ENCODE data around the gene SYNJ2. TPM values are rescaled to one million over a fixed set of nuclear protein-coding genes. Genes with fewer than 3 reads are reported as not detected.

SYNJ2 gene
- total RNA-seq, 1 donor from 2014 or later = 15.4 TPM

GRCh38 chr6:158026901-158027589 lies 45.4 kb downstream of the SYNJ2 start:
- DNase-seq = no peak

DNA sequence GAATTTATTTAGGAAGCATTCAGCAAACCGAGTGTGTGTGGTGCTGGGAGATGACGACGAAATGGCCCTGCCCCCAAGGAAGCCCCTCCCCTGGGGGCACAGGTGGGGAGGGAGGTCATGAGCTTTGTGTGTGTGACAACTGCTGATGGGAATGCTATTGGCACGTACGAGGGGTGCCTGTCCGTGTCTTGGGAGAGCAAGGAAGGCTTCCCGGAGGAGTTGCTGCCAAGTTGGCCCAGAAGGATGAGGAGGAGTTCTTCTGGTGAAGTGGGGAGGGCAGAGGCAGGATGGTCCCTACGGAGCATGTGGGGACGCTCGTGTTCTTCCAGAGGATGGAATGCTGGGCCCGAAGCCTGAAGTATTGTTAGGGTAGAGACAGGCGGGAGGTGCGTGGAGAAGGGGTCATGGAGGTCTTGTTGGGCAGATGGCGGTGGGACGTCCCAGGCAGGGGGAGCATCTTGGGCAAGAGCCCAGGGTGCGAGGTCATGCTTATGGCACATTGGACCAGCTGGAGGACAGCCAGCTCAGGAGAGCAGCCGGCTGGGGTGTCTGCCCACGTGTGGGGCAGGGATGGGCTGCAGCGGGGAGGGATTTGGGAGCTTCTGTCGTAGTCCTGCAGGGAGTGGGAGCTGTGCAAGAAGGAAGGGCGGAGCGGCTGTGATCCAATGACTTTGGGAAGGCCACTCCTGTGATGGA lies 46.1 kb downstream of the SYNJ2 start:
- no peak for DNase-seq

GRCh38 chr6:158028421-158028820 lies 46.8 kb downstream of the SYNJ2 start:
- DNase-seq = no peak

GRCh38 chr6:158028876-158029275 lies 47.2 kb downstream of the SYNJ2 start:
- DNase-seq = no peak

- DNase-seq = no peak
Measured at GRCh38 chr6:158029668-158030230, 48.1 kb downstream of the SYNJ2 start.

DNA sequence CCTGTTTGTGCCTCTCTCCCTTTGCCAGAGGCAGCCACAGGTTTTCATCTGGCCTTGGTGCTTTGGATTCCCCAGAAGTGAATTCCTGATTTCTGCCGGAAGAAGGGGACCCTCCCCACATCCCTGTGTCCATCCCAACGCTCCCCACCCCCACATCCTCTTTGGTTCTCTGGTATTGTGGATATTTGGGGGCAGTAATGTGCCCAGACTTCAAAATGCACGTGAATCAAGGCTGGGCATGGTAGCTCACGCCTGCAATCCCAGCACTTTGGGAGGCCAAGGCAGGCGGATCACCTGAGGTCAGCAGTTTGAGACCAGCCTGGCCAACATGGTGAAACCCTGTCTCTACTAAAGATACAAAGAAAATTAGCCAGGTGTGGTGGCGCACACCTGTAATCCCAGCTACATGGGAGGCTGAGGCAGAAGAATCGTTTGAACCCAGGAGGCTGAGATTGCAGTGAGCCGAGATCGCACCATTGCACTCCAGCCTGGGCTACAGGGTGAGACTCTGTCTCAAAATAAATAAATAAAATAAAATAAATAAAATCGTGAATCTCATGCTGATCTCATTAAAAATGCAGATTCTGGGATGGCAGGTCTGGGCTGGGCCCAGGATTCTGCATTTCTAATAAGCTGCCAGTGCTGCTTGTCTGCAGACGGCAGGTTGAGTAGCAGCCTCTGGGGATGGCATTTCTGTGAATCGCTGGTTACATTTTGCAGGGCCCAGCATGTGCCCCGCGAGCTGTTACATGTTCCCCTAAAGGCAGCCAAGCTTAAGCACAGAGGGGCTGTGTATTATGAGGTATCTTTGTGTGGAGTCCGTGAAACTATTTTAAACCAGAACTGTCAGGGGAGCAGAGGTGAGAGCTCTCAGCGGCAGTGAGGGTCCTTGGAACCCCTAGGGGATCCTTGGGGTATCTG lies 49.0 kb downstream of the SYNJ2 start:
- DNase-seq = no peak

GRCh38 chr6:158031381-158032353 lies 50.0 kb downstream of the SYNJ2 start:
- no peak for DNase-seq

DNA sequence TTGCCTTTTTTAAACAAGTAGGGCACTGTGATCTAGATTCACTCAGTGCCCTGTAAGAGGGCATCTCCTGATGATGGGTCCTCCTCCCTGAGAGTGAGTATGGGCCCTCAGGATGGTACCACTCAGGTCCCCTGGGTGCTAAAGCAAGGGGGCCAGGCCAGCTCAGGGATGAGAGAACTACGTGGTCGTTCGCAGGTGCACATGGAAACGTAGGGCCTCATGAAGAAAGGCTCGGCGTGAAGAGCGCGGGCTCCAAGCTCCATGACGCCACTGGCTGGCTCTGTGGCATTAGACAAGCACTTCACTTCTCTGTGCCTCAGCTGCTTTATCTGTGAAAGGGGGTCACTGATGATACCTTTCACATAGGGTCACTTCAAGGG lies 50.7 kb downstream of the SYNJ2 start:
- DNase-seq = no peak

- no peak for DNase-seq
Measured at GRCh38 chr6:158033077-158033750, 51.6 kb downstream of the SYNJ2 start.

- DNase-seq = no peak
Measured at GRCh38 chr6:158033751-158034702, 52.4 kb downstream of the SYNJ2 start.

DNA sequence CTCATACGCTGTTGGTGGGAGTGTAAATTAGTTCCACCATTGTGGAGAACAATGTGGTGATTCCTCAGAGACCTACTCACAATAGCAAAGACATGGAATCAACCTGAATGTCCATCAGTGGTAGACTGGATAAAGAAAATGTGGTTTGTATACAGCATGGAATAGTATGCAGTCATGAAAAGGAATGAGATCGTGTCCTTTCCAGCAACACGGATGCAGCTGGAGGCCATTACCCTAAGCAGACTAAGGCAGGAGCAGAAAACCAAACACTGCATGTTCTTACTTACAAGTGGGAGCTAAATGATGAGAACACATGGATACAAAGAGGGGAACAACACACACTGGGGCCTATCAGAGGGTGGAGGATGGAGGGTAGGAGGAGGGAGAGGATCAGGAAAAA lies 54.6 kb downstream of the SYNJ2 start:
- no peak for DNase-seq

DNA sequence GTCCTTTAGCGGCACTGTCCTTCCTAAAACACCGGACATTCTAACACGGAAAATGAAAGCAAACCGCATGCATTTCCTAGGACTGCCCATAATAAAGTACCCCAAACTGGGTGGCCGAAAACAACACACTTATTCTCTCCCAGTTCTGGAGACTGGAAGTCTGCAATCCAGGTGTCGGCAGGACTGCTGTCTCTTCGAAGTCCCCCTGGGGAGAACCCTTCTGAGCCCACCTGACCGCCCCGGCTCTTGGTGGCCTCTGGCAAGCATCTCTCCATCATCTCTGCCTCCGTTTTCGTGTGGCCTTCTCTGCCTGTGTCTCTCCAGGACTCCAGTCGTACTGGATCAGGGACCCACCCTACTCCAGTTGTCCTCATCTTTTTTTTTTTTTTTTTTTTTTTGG lies 55.4 kb downstream of the SYNJ2 start:
- no peak for DNase-seq

DNA sequence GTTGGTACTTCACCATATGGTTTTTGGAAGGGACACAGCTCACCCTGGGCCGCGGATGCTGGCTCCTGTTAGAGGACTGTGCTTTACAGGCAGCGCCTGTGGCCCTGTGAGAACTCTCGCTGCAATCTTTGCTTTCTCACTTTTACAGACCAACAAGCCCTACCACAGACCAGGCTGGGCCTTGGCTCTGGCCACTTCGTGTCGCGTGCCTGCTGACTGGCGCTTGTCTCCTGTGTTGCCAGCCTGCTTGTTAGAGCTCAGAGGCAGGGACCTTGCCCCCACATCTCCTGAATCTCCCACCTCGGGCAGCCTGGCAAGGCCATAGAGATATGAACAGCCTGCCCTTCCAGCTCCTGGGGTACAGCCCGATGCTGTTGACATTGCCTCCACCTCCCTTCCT lies 56.1 kb downstream of the SYNJ2 start:
- DNase-seq = no peak

GRCh38 chr6:158038291-158039177 lies 56.9 kb downstream of the SYNJ2 start:
- no peak for DNase-seq

DNA sequence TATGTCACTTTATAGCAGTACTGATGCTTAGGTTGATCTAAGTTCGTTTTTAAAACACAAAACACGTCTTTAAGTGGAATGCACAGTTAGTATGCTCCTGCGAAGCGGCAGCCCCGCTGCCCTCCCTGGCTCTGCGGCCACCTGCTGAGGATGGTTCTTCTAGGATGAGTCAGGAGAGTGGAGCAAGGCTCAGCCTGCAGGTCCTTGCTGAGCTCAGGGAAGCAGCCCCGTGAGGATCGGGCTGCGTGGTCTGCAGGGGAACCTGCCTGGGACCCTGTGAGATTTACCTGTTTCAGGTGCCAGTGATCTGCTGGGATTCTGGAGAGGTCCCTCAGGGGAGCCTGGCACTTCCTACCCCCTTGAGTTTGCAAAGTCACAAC lies 57.5 kb downstream of the SYNJ2 start:
- DNase-seq = no peak

GRCh38 chr6:158039571-158040050 lies 57.9 kb downstream of the SYNJ2 start:
- DNase-seq = no peak

GRCh38 chr6:158040051-158040803 lies 58.6 kb downstream of the SYNJ2 start:
- DNase-seq = no peak
